Stimulated activated CD8-positive, alpha-beta memory T cell treated with anti-CD3 and anti-CD28 coated beads, Interleukin-4, amount 100 ng/mL, for 24 hours (primary cell): ENCODE measurements around the gene RHEBL1.
A peak's percentile ranks its signal among the peaks of the same experiment; 100 is the strongest.

Experiments used
- DNase-seq: peaks from one replicate; pipeline ENCODE4 v3.0.0-alpha.2; 2020; ENCODE audit warnings: low read depth

RHEBL1 gene

DNA sequence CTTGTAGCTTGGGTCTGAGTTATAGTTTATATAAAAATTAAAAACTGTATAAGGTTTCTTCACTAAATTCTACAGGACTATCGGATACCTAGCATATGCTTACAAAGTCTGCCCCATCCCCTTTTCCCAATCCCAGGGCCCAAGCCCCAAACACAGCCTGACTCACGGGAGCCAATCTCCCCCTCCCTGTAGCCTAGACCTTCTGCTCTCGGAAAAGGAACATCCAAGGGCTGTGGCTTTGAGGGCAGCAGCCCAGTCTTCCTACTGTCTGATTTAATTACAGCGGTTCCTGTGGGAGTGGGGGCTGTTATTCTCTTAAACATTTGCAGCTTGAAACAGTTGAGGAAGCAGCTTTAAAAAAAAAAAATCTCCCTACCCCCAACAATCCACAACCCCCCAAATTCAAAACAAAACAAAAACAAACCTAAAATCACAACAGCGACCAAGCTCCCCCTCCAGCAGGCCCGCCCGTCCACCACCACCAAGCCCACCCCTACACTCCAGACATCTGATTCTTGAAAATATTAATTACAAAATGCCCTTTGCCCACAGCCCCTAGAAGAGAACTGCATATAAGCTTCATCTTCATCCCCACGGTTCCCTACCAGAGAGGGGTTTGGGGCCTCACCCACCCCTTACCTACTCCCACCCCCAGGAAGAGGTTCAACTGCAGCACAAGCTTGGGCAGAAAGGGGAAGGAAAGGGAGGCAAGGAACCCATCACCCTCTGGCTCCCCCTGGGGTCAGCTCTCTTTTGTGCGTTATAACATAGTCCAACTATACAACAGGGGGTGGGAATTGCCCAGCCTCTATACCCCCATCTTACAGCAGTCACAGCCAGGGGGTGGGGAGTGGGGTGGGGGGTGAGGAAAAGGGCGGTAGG is 50.1 kb downstream of the RHEBL1 start:
- no peak for DNase-seq

DNA sequence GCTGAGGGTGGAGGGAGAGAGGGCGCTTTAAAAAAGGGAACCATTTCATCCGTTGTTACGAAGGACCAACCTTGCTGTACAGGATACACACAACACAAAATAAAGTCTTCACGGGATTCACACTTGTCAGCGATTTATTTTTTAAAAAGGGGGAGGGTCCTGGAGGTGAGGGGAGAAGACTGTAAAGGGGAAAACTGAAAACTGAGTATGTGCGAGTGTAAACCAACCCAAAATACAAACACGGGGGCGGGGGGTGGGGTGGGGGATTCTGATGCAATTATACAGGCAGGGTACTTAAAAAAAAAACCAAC is 50.7 kb downstream of the RHEBL1 start:
- DNase-seq: no peak

DNA sequence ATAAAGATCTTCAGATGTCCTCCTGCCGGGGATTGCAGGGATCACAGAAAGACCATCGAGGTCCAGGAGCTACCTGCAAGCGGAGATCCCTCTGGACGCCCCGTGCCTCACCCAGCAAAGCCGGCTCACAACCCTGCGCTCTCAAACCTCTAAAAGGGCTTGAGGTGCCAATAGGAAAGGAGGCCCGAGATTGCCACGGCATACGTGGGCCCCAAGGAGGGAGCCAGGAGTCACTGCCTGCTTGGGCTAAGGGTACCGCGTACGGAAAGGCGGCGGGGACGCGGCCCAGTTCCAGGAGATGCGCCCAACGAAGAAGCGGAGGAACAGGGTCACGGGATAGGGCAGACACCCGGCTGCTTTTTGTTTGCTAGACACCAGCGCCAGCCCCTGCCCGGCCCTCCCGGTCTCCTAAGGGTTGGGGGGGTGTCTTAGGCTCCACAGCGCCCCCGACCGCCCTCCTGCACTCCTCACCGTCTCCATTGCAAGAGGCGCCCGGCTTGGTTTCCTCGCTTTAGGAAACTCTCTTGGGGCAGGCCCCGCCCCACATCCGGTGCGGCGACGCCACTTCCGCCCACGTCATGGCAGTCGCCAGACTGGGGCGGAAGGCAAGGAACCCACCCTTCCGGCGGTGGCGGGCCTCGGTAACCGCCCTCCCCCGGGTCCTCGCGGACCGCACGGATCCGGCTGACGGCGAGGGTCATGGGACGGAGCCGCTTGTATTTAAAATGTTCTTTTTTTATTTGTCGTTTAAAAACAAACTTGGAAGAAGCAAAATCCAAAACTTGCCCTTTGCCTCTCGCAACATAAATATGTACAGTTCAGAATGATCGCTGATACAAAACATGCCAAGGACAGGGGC is 51.3 kb downstream of the RHEBL1 start, which contains the start of gene PRKAG1:
Gene PRKAG1, minus strand, starts transcription at position 516 of the 859 bp plus-strand sequence. Its CDS starts 36 bp downstream, at position 480.
- DNase-seq: peak; percentile 93

DNA sequence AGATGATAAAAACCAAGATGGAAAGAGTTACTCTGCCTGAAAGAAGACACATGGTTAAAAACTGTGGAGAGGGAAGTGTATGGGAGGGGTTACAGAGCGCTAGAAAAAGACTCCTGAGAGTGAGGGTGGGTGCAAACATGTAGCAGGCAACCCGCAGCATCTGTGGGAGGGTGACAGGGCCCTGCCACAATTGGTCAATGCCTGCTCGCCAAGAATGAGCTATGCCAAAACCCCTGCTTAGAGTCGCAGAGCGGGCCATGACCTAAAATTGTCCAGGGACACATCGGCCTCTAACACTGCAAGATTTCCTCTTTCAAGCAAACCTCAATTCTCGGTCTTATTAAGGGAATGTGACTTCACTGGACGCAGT is 51.9 kb downstream of the RHEBL1 start:
- DNase-seq: peak; percentile 33

DNA sequence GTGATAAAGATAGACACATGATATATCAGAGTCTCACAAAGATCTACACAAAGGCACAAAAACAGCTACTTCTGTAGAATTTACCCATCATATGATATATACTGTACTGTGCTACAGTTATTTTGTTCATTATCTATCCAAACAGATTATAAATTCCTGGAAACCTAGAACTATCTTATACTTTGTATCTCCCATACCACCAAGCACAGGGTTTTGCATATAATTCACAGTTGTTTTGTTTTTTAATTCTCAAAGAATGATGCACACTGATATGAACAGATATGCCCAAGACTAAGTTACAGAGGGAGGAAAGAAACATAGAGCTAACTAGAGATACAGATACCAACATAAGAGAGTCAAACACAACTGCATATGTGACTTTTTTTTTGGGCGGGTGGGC is 54.6 kb downstream of the RHEBL1 start:
- DNase-seq: no peak
